GM13977 (cell line): ENCODE data around the gene SNX8.

Experiments used
- DNase-seq: peaks from one replicate; pipeline ENCODE4 v3.0.0; 2012; ENCODE audit warnings: low spot score
- in situ Hi-C: fragments of 300-500 bp; cut with MboI; formaldehyde crosslinking; loops from one replicate; pipeline ENCODE4 v1.12.0; 2022; ENCODE audit warnings: low sequenced_read_pairs, low pct_unique_long_range_greater_than_20kb, mixed read lengths, inconsistent platforms; ENCODE audit not compliant: unreplicated experiment
- TF ChIP-seq, protein P1 (sequence below): IDR thresholded peaks from 2 replicates; pipeline ENCODE4 v1.5.1; 2012; ENCODE audit warnings: mild to moderate bottlenecking, control low read depth; ENCODE audit not compliant: insufficient read depth; ENCODE audit errors: extremely low read depth, missing control alignments

Gene SNX8

DNA sequence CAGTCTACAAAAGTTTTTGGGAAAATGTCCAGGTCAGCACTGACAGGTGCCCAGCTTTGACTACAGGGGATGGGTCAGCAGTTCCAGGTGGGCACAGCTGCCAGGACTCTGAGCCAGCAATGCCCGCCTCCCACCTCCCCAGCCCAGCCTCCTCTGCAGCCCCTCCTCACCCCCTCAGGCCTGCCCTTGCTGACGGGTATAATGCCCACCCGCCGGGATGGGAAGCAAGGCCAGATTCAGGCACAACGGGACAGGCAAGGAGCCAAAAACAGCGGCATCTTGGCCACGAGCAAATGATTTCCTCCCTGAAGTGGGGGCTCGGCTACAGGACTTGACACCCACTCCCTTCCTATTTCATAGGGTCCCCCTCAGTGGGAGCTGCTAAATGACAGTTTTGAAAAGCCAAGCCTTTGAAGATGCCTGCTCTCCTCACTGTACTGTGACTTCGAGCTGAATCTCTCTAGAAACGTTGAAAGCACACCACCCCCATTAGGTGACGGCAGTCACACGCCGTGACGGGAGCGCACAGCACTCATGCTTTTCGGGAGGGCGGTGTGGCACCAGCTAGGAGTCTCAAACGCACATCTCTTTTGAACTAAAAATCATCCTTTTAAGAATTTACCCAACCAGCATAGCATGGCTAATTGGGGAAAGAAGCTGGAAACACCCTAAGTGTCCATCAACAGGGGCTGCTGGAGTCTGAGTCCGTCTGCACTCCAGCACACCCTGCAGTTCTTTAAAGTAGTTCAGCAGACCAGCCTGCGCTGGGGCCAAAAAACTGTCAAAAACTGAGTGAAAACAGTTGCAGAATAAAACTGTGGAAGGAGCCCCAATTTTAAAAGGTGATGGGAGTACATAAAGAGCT, 111.1 kb downstream of the SNX8 start:
- in situ Hi-C loops, result loop anchor here (25.0 kb wide), 1 partner anchor 616 kb away; no protein-coding TSS in a partner anchor
- no peak for DNase-seq
- TF ChIP-seq, protein P1, sequence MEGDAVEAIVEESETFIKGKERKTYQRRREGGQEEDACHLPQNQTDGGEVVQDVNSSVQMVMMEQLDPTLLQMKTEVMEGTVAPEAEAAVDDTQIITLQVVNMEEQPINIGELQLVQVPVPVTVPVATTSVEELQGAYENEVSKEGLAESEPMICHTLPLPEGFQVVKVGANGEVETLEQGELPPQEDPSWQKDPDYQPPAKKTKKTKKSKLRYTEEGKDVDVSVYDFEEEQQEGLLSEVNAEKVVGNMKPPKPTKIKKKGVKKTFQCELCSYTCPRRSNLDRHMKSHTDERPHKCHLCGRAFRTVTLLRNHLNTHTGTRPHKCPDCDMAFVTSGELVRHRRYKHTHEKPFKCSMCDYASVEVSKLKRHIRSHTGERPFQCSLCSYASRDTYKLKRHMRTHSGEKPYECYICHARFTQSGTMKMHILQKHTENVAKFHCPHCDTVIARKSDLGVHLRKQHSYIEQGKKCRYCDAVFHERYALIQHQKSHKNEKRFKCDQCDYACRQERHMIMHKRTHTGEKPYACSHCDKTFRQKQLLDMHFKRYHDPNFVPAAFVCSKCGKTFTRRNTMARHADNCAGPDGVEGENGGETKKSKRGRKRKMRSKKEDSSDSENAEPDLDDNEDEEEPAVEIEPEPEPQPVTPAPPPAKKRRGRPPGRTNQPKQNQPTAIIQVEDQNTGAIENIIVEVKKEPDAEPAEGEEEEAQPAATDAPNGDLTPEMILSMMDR, result no peak

GRCh38 chr7:2202361-2202761, 111.9 kb downstream of the SNX8 start:
- in situ Hi-C loops, result loop anchor here (25.0 kb wide), 1 partner anchor 615 kb away; no protein-coding TSS in a partner anchor
- DNase-seq, result no peak
- TF ChIP-seq, protein P1, result no peak
